ENCODE results near the gene KISS1. TPM values are rescaled to one million over a fixed set of nuclear protein-coding genes. Genes with fewer than 3 reads are reported as not detected.

Gene KISS1
- total and polyA plus RNA-seq, 3 donors from 2014 or later = 1.8 to 3.7 (median 3.5) TPM

- H3K27ac ChIP-seq = no peak overlapping the region
- DNase-seq = no peak
- TF ChIP-seq, protein P1, sequence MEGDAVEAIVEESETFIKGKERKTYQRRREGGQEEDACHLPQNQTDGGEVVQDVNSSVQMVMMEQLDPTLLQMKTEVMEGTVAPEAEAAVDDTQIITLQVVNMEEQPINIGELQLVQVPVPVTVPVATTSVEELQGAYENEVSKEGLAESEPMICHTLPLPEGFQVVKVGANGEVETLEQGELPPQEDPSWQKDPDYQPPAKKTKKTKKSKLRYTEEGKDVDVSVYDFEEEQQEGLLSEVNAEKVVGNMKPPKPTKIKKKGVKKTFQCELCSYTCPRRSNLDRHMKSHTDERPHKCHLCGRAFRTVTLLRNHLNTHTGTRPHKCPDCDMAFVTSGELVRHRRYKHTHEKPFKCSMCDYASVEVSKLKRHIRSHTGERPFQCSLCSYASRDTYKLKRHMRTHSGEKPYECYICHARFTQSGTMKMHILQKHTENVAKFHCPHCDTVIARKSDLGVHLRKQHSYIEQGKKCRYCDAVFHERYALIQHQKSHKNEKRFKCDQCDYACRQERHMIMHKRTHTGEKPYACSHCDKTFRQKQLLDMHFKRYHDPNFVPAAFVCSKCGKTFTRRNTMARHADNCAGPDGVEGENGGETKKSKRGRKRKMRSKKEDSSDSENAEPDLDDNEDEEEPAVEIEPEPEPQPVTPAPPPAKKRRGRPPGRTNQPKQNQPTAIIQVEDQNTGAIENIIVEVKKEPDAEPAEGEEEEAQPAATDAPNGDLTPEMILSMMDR (IDR thresholded peaks at IDR 0.05) = no peak
- TF ChIP-seq POLR2A (IDR thresholded peaks at IDR 0.05) = no peak
- no peak overlapping the region for H3K4me3 ChIP-seq
- H3K27me3 ChIP-seq = no peaks in the 10 kb centered on the region
- H3K9me3 ChIP-seq = no peaks in the 10 kb centered on the region
- H3K36me3 ChIP-seq (ENCODE audit: low read depth, missing control alignments) = no peaks in the 10 kb centered on the region
- H3K4me1 ChIP-seq = peaks cover 15% of the 10 kb centered on the region
- 83 to 94% methylated on average over 7 of the region's 7 CpGs for WGBS, 2 donors
- intact Hi-C loops (cut with DNase I; ENCODE audit: low total_unique reads) = loop anchor here (5.0 kb wide), 1 partner anchor 151 kb away; no protein-coding TSS in a partner anchor
Observed at GRCh38 chr1:204211046-204211445, 14.8 kb upstream of the KISS1 start.

- Histone ChIP-seq H3K36me3 (ENCODE audit: low read depth, missing control alignments) (no peaks in the 10 kb centered on the region), H3K4me3 (no peak overlapping the region), H3K9me3 (no peaks in the 10 kb centered on the region), H3K4me1 (peaks cover 12% of the 10 kb centered on the region), H3K27ac (no peak overlapping the region), H3K27me3 (no peaks in the 10 kb centered on the region)
- DNase-seq = peak; percentile 75
- WGBS, 2 donors = 28 to 34% methylated on average over 13 of the region's 13 CpGs
- intact Hi-C loops (cut with DNase I; ENCODE audit: low total_unique reads) = no loop called here
- TF ChIP-seq, protein P1 (IDR thresholded peaks at IDR 0.05) = peak; percentile 46 to 89 (median 69)
- TF ChIP-seq POLR2A (IDR thresholded peaks at IDR 0.05) = no peak
Observed at GRCh38 chr1:204207136-204207616, 10.9 kb upstream of the KISS1 start.

GRCh38 chr1:204206121-204206520, 9.8 kb upstream of the KISS1 start:
- Histone ChIP-seq H3K4me1 (peaks cover 12% of the 10 kb centered on the region), H3K4me3 (no peak overlapping the region), H3K27ac (no peak overlapping the region), H3K27me3 (no peaks in the 10 kb centered on the region), H3K9me3 (no peaks in the 10 kb centered on the region), H3K36me3 (ENCODE audit: low read depth, missing control alignments) (no peaks in the 10 kb centered on the region)
- DNase-seq = no peak
- intact Hi-C loops (cut with DNase I; ENCODE audit: low total_unique reads) = no loop called here
- 66 to 72% methylated on average over 2 of the region's 2 CpGs for WGBS, 2 donors
- no peak for TF ChIP-seq POLR2A (IDR thresholded peaks at IDR 0.05)
- TF ChIP-seq, protein P1 (IDR thresholded peaks at IDR 0.05) = peak in 1 of 3 experiments; percentile 29

GRCh38 chr1:204205486-204205885, 9.2 kb upstream of the KISS1 start:
- no peak overlapping the region for H3K27ac ChIP-seq
- H3K4me1 ChIP-seq = peaks cover 12% of the 10 kb centered on the region
- no peak for DNase-seq
- no peaks in the 10 kb centered on the region for H3K9me3 ChIP-seq
- H3K27me3 ChIP-seq = no peaks in the 10 kb centered on the region
- no peaks in the 10 kb centered on the region for H3K36me3 ChIP-seq (ENCODE audit: low read depth, missing control alignments)
- TF ChIP-seq, protein P1 (IDR thresholded peaks at IDR 0.05) = no peak
- TF ChIP-seq POLR2A (IDR thresholded peaks at IDR 0.05) = no peak
- H3K4me3 ChIP-seq = no peak overlapping the region
- intact Hi-C loops (cut with DNase I; ENCODE audit: low total_unique reads) = no loop called here

DNA sequence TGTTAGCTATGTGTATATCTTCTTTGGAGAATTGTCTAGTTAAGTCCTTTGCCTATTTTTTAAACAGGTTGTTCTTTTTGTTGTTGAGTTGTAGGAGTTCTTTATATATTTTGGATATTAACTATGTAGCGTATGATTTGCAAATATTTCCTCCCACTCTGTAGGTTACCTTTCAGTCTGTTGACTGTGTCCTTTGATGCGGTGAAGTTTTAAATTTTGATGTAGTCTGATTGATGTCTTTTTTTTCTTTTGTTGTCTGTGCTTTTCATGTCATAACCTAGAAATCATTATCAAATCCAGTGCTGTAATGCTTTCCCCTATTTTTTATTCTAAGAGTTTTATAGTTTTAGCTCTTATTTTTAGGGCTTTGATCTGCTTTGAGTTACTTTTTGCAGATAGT, 8.7 kb upstream of the KISS1 start:
- H3K4me1 ChIP-seq = peaks cover 12% of the 10 kb centered on the region
- H3K4me3 ChIP-seq = no peak overlapping the region
- H3K9me3 ChIP-seq = no peaks in the 10 kb centered on the region
- WGBS, 2 donors = 96 to 97% methylated on average over 2 of the region's 2 CpGs
- H3K36me3 ChIP-seq (ENCODE audit: low read depth, missing control alignments) = no peaks in the 10 kb centered on the region
- TF ChIP-seq, protein P1 (IDR thresholded peaks at IDR 0.05) = no peak
- no peak for TF ChIP-seq POLR2A (IDR thresholded peaks at IDR 0.05)
- no peaks in the 10 kb centered on the region for H3K27me3 ChIP-seq
- intact Hi-C loops (cut with DNase I; ENCODE audit: low total_unique reads) = no loop called here
- DNase-seq = no peak
- no peak overlapping the region for H3K27ac ChIP-seq
